ENCODE measurements around the gene ACP7. TPM values are rescaled to one million over a fixed set of nuclear protein-coding genes. Genes with fewer than 3 reads are reported as not detected.

Gene ACP7
- total and polyA plus RNA-seq, 2 of the 8 experiments (the other 6 are each of a cell fraction or from before 2014, with no cell fraction given), result 0.27 to 0.50 TPM

DNA sequence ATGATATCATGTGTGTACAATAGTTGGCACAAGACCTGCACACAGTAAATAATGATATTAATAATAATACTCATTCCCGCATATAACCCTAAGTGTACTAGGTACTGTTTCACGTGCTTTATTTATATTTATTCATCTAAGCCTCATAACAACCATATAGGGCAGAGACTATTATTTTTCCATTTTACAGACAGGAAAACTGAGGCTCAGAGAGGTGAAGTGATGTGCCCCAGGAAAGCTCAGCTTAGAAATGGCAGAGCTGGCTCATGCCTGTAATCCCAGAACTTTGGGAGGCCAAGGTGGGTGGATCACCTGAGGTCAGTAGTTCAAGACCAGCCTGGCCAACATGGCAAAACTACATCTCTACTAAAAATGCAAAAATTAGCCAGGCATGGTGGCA lies 13.6 kb downstream of the ACP7 start (continued):
- TF ChIP-seq, protein P1, sequence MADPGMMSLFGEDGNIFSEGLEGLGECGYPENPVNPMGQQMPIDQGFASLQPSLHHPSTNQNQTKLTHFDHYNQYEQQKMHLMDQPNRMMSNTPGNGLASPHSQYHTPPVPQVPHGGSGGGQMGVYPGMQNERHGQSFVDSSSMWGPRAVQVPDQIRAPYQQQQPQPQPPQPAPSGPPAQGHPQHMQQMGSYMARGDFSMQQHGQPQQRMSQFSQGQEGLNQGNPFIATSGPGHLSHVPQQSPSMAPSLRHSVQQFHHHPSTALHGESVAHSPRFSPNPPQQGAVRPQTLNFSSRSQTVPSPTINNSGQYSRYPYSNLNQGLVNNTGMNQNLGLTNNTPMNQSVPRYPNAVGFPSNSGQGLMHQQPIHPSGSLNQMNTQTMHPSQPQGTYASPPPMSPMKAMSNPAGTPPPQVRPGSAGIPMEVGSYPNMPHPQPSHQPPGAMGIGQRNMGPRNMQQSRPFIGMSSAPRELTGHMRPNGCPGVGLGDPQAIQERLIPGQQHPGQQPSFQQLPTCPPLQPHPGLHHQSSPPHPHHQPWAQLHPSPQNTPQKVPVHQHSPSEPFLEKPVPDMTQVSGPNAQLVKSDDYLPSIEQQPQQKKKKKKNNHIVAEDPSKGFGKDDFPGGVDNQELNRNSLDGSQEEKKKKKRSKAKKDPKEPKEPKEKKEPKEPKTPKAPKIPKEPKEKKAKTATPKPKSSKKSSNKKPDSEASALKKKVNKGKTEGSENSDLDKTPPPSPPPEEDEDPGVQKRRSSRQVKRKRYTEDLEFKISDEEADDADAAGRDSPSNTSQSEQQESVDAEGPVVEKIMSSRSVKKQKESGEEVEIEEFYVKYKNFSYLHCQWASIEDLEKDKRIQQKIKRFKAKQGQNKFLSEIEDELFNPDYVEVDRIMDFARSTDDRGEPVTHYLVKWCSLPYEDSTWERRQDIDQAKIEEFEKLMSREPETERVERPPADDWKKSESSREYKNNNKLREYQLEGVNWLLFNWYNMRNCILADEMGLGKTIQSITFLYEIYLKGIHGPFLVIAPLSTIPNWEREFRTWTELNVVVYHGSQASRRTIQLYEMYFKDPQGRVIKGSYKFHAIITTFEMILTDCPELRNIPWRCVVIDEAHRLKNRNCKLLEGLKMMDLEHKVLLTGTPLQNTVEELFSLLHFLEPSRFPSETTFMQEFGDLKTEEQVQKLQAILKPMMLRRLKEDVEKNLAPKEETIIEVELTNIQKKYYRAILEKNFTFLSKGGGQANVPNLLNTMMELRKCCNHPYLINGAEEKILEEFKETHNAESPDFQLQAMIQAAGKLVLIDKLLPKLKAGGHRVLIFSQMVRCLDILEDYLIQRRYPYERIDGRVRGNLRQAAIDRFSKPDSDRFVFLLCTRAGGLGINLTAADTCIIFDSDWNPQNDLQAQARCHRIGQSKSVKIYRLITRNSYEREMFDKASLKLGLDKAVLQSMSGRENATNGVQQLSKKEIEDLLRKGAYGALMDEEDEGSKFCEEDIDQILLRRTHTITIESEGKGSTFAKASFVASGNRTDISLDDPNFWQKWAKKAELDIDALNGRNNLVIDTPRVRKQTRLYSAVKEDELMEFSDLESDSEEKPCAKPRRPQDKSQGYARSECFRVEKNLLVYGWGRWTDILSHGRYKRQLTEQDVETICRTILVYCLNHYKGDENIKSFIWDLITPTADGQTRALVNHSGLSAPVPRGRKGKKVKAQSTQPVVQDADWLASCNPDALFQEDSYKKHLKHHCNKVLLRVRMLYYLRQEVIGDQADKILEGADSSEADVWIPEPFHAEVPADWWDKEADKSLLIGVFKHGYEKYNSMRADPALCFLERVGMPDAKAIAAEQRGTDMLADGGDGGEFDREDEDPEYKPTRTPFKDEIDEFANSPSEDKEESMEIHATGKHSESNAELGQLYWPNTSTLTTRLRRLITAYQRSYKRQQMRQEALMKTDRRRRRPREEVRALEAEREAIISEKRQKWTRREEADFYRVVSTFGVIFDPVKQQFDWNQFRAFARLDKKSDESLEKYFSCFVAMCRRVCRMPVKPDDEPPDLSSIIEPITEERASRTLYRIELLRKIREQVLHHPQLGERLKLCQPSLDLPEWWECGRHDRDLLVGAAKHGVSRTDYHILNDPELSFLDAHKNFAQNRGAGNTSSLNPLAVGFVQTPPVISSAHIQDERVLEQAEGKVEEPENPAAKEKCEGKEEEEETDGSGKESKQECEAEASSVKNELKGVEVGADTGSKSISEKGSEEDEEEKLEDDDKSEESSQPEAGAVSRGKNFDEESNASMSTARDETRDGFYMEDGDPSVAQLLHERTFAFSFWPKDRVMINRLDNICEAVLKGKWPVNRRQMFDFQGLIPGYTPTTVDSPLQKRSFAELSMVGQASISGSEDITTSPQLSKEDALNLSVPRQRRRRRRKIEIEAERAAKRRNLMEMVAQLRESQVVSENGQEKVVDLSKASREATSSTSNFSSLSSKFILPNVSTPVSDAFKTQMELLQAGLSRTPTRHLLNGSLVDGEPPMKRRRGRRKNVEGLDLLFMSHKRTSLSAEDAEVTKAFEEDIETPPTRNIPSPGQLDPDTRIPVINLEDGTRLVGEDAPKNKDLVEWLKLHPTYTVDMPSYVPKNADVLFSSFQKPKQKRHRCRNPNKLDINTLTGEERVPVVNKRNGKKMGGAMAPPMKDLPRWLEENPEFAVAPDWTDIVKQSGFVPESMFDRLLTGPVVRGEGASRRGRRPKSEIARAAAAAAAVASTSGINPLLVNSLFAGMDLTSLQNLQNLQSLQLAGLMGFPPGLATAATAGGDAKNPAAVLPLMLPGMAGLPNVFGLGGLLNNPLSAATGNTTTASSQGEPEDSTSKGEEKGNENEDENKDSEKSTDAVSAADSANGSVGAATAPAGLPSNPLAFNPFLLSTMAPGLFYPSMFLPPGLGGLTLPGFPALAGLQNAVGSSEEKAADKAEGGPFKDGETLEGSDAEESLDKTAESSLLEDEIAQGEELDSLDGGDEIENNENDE (IDR thresholded peaks at IDR 0.05; ENCODE audit: insufficient replicate concordance, low read length), result no peak
- TF ChIP-seq POU5F1 (IDR thresholded peaks at IDR 0.05; ENCODE audit: low read depth, low read length) (no peak), BACH1 (IDR thresholded peaks at IDR 0.05; ENCODE audit: low read length) (no peak), SIN3A (conservative IDR thresholded peaks at IDR 0.05 in 1 of 2, IDR thresholded peaks at IDR 0.05 in 1 of 2; ENCODE audit: low read depth in 1 of 2, low read length in 2 of 2) (no peak), RFX5 (IDR thresholded peaks at IDR 0.05; ENCODE audit: borderline replicate concordance, low read depth, low read length) (no peak), TEAD4 (IDR thresholded peaks at IDR 0.05; ENCODE audit: low read depth, low read length) (no peak), PHF8 (conservative IDR thresholded peaks at IDR 0.05; ENCODE audit: low read depth, low read length) (no peak), SRF (IDR thresholded peaks at IDR 0.05; ENCODE audit: low read depth, low read length) (no peak), TAF7 (optimal IDR thresholded peaks at IDR 0.05; ENCODE audit: borderline replicate concordance, low read depth, low read length) (no peak), CEBPB (IDR thresholded peaks at IDR 0.05; ENCODE audit: low read depth, low read length) (no peak), CBX5 (IDR thresholded peaks at IDR 0.05; ENCODE audit: low read depth, low read length) (no peak)
